Bronchial epithelial cell (primary cell): Measurements from ENCODE around the gene IL17RD. TPM values are rescaled to one million over a fixed set of nuclear protein-coding genes. Genes with fewer than 3 reads are reported as not detected.
A peak's percentile ranks its signal among the peaks of the same experiment; 100 is the strongest.

Experiments
- DNase-seq: peaks from one replicate; pipeline ENCODE4 v3.0.0-alpha.2; 2010; ENCODE audit warnings: low read depth
- FAIRE-seq: peaks from 2 replicates; lab custom pipeline; 2011; peaks lifted over from hg19 to GRCh38; lab: Jason Lieb, UNC
- H3K27me3 ChIP-seq: 2 replicates; pipeline ENCODE4 v1.5.1; 2011; ENCODE audit warnings: low read length; ENCODE audit not compliant: control insufficient read depth, insufficient read depth
- H3K36me3 ChIP-seq: 2 replicates; pipeline ENCODE4 v1.5.1; 2011; ENCODE audit warnings: low read length; ENCODE audit not compliant: control insufficient read depth, insufficient read depth
- H3K4me3 ChIP-seq: 2 replicates; pipeline ENCODE4 v1.5.1; 2011; ENCODE audit warnings: mild to moderate bottlenecking, low read depth, low read length, control low read depth
- CTCF ChIP-seq: IDR thresholded peaks from 2 replicates; pipeline ENCODE4 v1.5.1; 2011; ENCODE audit warnings: mild to moderate bottlenecking, moderate library complexity, low read length, control low read depth, inconsistent platforms; ENCODE audit not compliant: insufficient read depth, severe bottlenecking
- total RNA-seq: library from RNA; depleted of rRNA; stranded (reverse); fragments of >200 nt; gene quantifications from 2 replicates; pipeline ENCODE4 v1.2.1, GENCODE V29; 2014

IL17RD gene
- total RNA-seq, 1 donor from 2014 or later = 1.1 TPM

GRCh38 chr3:57068437-57069089 is 96.6 kb downstream of the IL17RD start:
- DNase-seq (peak; percentile 90), FAIRE-seq (peak; percentile 96)
- no peaks in the 10 kb centered on the region for H3K36me3 ChIP-seq
- no peak for TF ChIP-seq CTCF
- no peak overlapping the region for H3K4me3 ChIP-seq
- no peaks in the 10 kb centered on the region for H3K27me3 ChIP-seq

- no peak for DNase-seq
- no peaks in the 10 kb centered on the region for H3K27me3 ChIP-seq
- no peak for FAIRE-seq
- H3K4me3 ChIP-seq = no peak overlapping the region
- no peaks in the 10 kb centered on the region for H3K36me3 ChIP-seq
- TF ChIP-seq CTCF = no peak
These were observed 98.7 kb downstream of the IL17RD start for GRCh38 chr3:57066471-57066870.

- Histone ChIP-seq H3K4me3 (no peak overlapping the region), H3K27me3 (no peaks in the 10 kb centered on the region), H3K36me3 (no peaks in the 10 kb centered on the region)
- DNase-seq = no peak
- no peak for FAIRE-seq
- TF ChIP-seq CTCF = no peak
These were observed 99.6 kb downstream of the IL17RD start for GRCh38 chr3:57065588-57065987.

- DNase-seq (no peak), FAIRE-seq (no peak)
- Histone ChIP-seq H3K36me3 (no peaks in the 10 kb centered on the region), H3K4me3 (no peak overlapping the region), H3K27me3 (no peaks in the 10 kb centered on the region)
- TF ChIP-seq CTCF = no peak
These were observed 100.6 kb downstream of the IL17RD start for GRCh38 chr3:57064572-57064971.

GRCh38 chr3:57064001-57064400 is 101.2 kb downstream of the IL17RD start:
- Histone ChIP-seq H3K27me3 (no peaks in the 10 kb centered on the region), H3K4me3 (no peak overlapping the region), H3K36me3 (no peaks in the 10 kb centered on the region)
- TF ChIP-seq CTCF = no peak
- FAIRE-seq (no peak), DNase-seq (no peak)

GRCh38 chr3:57063032-57063431 is 102.1 kb downstream of the IL17RD start:
- H3K4me3 ChIP-seq = no peak overlapping the region
- TF ChIP-seq CTCF = no peak
- no peak for DNase-seq
- H3K27me3 ChIP-seq = no peaks in the 10 kb centered on the region
- no peak for FAIRE-seq
- H3K36me3 ChIP-seq = no peaks in the 10 kb centered on the region
